GM19025 (cell line): ENCODE data around the gene IL9.

ENCODE experiments used
- ATAC-seq: cut with Tn5 transposase; IDR thresholded peaks from one replicate; pipeline ENCODE4 v1.9.1; 2021; ENCODE audit warnings: mild to moderate bottlenecking, low read depth, moderate library complexity; ENCODE audit not compliant: unreplicated experiment

The IL9 gene

GRCh38 chr5:135843571-135844337 lies 51.9 kb downstream of the IL9 start:
- no peak for ATAC-seq

GRCh38 chr5:135842737-135843136 lies 52.9 kb downstream of the IL9 start:
- no peak for ATAC-seq
